NOMO-1 treated with DMSO at 0.1 percent for 48 hours (cell line): ENCODE data around the gene MT1X.
"Not testable (repeated sequence)": the region's sequence is repeated elsewhere in the genome, so short reads cannot be mapped to it uniquely, and the experiment has no call there.

Source experiments
- DNase-seq: peaks from one replicate; lab custom pipeline; 2025; ENCODE audit not compliant: unreplicated experiment; lab: John Stamatoyannopoulos, UW

MT1X gene

DNA sequence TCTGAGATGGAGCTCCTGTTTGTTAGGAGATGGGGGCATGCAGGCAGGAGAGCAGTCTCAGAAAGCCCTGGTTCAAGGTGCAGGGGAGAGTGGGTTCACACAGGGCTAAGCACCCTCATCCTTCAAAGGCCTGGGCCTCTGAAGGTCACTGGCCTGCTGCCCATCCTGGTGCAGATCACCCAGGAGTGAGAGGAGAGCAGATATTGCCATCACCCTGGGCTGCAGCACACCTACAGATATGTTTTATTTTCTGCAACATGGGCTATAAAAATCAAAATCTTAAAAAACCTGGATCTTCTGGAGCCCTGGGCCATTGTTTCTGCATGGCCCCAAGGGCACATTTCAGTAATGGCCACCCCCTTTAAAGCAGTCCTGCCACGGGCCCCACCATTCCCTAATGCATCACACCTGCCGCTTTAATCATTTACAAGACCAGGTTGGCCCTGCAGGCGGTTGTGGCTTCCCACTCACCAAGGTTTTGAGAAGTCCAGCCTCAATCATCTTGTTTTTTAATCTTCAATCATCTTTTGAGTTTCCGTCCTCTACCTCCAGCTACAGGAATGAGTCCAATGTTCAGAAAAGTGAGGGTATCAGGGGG is 27.3 kb downstream of the MT1X start:
- no peak for DNase-seq

- no peak for DNase-seq
Measured at GRCh38 chr16:56710181-56710737, 28.0 kb downstream of the MT1X start.

DNA sequence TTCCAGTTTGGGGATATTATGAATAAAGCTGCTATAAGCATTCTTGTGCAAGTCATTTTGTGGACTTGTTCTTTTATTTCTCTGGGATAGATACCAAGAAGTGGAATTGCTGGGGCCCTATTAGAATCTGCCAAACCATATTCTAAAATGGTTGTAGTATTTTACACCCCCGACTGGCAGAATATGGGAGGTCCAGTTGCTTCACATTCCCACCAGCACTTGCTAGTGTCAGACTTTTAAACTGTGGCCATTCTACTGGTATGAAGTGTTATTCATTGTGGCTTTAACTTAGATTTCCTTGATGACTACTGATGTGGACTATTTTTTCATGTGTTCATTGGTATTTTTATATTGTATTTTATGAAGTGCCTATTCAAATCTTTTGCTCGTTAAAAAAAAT is 29.6 kb downstream of the MT1X start:
- DNase-seq, result no peak

GRCh38 chr16:56713794-56714193 is 31.5 kb downstream of the MT1X start:
- no peak for DNase-seq

- DNase-seq, result no peak
Measured at GRCh38 chr16:56715126-56715525, 32.9 kb downstream of the MT1X start.

- DNase-seq, result no peak
Measured at GRCh38 chr16:56716761-56717160, 34.5 kb downstream of the MT1X start.

- not testable (repeated sequence) for DNase-seq
Measured at GRCh38 chr16:56717532-56717931, 35.3 kb downstream of the MT1X start.

DNA sequence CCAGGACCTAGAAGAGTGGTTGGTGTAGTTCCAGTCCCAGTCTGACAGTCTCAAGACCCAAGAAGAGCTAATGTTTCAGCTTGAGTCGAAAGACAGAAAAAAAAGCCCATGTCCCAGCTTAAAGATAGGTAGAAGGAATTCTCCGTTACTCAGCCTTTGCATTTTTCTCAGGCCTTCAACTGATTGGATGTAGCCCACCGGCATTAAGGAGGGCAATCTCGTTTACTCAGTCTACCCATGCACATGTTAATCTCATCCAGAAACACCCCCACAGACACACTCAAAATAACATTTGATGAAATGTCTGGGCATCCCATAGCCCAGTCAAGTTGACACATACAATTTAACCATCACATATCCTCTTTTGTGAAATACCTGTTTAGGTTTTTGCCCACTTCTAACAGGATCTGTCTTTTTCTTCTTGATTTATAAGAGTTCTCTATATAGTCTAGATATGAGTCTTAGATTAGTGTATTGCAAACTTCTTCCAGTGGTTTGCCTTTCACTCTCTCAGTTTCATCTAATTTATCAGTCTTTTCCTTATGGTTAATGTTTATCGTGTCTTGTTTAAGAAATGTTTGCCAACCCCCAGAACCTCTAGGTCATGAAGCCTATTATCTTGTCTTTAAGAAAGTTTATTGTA is 40.1 kb downstream of the MT1X start:
- no peak for DNase-seq

GRCh38 chr16:56724191-56724590 is 41.9 kb downstream of the MT1X start:
- DNase-seq, result no peak

DNA sequence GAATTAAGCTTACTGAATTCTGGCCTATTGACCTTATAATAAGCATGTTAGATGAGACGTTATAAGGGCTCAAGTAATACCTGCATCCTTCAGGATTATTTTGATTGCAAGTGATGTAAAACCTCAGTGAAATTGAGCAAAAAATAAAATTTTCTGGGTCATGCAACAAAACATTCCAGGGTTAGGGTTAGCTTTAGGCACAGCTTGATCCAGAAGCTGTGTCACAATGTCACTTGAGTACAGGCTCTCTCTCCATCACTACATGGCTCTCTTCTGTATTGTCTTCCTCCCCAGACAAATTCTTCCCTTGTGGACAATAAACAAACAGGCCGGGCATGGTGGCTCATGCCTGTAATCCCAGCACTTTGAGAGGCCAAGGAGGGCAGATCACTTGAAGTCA is 44.0 kb downstream of the MT1X start:
- DNase-seq, result no peak

GRCh38 chr16:56726926-56727325 is 44.7 kb downstream of the MT1X start:
- no peak for DNase-seq

GRCh38 chr16:56728027-56728426 is 45.8 kb downstream of the MT1X start:
- DNase-seq, result no peak

- DNase-seq, result peak; percentile 55
Measured at GRCh38 chr16:56728980-56729734, 46.9 kb downstream of the MT1X start.

- DNase-seq, result peak; percentile 91
Measured at GRCh38 chr16:56729735-56730662, 47.7 kb downstream of the MT1X start, which contains the start of gene NUP93. Gene NUP93 (plus strand): TSS chr16:56730129. CDS start chr16:56748248, 18,119 bp downstream.

- DNase-seq, result no peak
Measured at GRCh38 chr16:56732366-56732765, 50.1 kb downstream of the MT1X start.

GRCh38 chr16:56732832-56733231 is 50.6 kb downstream of the MT1X start:
- no peak for DNase-seq
